ENCODE data around the gene NR4A1.

Gene NR4A1

GRCh38 chr12:52043386-52044212, 7.6 kb upstream of the NR4A1 start:
- DNase-seq, result no peak

- no peak for DNase-seq
Measured at GRCh38 chr12:52044292-52044983, 6.8 kb upstream of the NR4A1 start.

GRCh38 chr12:52045794-52046199, 5.4 kb upstream of the NR4A1 start:
- DNase-seq, result no peak

GRCh38 chr12:52046859-52047258, 4.4 kb upstream of the NR4A1 start:
- DNase-seq, result no peak

DNA sequence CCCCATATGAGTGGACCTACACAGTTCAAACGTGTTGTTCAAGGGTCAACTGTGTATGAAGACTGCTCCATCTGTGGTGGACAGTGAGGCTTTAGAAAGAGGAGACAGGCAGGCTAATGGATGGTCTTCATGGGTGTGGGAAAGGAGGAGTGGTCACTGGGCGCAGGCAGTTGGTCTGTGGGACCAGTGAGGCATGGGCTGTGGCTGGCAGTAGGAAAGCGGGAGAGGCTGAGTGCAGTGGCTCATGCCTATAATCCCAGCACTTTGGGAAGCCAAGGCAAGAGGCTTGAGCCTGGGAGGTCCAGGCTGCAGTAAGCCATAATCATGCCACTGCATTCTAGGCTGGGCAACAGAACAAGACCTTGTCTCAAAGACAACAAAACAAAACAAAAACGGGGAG, 2.0 kb upstream of the NR4A1 start:
- no peak for DNase-seq

GRCh38 chr12:52049688-52050087, 1.6 kb upstream of the NR4A1 start:
- no peak for DNase-seq

DNA sequence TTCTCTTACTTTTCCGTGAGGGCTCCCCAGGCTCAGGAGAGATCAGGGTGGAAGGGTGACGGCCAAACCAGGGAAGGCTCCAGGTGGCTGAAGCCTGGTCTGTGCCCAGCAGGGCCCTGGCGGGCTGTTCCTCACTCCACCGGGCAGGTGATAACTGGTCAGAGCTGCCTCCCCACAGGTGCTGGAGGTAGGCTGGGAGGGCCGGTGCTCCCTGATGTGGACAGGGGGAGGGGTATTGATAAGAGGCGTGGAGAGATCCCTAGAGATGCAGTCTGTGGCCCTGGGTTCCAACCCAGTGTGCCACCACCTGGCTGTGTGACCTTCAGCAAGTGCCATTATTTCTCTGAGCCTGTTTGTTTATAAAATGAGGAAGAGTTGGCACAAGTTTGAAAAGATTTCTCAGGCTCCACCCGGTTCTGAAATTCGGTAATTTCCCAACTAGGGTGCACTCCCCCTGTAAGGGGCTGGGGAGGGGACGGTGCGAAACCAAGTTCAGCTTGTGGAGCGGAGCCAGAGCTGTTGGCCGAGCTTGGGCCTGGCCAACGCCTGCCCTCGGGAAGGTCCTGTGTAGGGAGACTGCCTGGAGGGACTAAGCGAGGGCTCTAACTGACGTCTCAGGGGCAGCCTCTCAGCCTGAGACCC, 1.0 kb upstream of the NR4A1 start:
- no peak for DNase-seq

GRCh38 chr12:52052468-52053186, 1.4 kb downstream of the NR4A1 start:
- DNase-seq, result no peak

- DNase-seq, result no peak
Measured at GRCh38 chr12:52053536-52054209, 2.4 kb downstream of the NR4A1 start.

DNA sequence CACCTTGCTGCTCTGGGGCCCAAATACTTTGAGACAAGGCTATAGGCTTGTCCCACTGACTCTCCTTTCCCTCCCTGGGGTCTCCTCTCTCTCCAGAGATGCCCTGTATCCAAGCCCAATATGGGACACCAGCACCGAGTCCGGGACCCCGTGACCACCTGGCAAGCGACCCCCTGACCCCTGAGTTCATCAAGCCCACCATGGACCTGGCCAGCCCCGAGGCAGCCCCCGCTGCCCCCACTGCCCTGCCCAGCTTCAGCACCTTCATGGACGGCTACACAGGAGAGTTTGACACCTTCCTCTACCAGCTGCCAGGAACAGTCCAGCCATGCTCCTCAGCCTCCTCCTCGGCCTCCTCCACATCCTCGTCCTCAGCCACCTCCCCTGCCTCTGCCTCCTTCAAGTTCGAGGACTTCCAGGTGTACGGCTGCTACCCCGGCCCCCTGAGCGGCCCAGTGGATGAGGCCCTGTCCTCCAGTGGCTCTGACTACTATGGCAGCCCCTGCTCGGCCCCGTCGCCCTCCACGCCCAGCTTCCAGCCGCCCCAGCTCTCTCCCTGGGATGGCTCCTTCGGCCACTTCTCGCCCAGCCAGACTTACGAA, 3.1 kb downstream of the NR4A1 start:
- no peak for DNase-seq

DNA sequence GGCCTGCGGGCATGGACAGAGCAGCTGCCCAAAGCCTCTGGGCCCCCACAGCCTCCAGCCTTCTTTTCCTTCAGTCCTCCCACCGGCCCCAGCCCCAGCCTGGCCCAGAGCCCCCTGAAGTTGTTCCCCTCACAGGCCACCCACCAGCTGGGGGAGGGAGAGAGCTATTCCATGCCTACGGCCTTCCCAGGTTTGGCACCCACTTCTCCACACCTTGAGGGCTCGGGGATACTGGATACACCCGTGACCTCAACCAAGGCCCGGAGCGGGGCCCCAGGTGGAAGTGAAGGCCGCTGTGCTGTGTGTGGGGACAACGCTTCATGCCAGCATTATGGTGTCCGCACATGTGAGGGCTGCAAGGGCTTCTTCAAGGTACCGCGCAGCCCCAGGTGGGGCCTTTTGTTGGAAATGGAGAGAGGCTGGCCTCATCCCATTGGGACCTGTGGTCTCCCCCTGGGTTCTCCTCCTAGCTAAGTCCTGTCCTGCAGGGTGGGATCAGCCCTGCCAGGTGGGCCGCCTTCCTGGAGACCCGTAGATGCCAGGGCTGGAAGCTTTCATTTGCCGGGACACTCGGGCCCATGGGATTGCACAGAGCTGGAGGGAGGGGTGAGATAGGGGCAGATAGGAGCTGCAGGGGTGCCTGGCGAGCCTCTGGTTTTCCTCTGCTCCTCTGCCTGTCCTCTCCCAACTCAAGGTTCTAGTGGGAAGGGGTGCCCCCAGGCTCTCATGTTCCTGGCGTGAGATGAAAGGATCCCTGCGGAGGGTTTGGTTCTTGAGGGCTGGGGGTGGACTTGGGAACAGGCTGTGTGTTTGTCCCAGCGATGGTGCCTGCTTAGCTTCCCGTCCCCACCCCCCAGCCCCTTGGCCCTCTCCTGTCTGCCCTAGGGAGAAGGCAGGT, 3.8 kb downstream of the NR4A1 start:
- no peak for DNase-seq

DNA sequence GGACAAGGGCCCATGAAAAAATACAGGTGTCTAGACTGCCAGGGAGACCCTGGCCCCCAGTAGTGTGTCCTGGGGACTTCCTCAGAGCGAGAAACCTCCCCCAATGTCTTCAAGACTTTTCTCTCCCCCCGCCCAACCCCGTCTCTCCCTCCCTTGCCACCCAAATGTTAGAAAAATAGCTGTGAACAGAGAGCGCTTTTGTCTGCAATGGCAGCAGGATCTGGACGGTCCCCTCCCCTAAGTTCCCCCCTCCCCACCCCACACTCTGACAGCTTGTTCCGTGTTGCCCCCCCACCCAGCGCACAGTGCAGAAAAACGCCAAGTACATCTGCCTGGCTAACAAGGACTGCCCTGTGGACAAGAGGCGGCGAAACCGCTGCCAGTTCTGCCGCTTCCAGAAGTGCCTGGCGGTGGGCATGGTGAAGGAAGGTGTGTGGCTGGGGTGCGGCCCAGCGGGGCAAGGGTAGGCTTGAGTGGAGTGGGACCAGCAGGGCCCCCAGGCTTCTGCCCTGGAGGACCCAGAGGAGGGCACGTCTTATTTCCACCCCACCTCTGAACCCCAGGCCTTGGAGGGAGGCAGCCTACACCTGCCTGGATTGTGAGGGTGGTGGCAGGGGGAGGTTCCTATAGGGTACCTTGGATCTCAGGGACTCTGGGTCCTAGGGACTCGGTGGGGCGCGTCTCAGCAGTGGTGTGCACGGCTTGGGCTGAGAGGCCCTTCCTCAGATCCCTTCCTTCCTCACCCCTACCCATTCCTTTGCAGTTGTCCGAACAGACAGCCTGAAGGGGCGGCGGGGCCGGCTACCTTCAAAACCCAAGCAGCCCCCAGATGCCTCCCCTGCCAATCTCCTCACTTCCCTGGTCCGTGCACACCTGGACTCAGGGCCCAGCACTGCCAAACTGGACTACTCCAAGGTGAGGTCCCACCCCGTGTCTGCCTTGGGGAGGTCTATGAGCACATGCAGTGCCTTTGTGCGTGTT, 4.8 kb downstream of the NR4A1 start:
- DNase-seq, result no peak

DNA sequence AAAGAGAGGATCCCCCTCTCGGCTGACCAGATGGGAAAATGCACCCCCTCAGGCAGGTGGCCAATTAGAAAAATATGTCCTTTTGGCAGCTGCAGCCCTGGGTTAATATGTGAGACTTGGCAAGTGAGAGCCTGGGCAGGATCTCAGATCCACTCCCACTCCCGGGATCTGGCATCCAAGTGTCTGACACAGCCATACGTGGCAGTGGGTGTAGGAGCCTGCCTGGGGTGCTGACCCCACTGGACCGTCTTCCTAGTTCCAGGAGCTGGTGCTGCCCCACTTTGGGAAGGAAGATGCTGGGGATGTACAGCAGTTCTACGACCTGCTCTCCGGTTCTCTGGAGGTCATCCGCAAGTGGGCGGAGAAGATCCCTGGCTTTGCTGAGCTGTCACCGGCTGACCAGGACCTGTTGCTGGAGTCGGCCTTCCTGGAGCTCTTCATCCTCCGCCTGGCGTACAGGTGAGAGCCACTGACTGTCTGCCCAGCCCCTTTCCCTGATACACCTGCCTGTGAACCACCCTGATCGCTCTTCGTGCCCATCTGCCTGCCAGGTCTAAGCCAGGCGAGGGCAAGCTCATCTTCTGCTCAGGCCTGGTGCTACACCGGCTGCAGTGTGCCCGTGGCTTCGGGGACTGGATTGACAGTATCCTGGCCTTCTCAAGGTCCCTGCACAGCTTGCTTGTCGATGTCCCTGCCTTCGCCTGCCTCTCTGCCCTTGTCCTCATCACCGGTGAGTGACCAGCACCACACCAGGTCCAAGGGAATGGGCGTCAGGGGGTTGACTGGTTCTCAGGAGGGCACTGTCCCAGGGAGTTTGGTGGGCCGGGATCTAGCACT, 5.8 kb downstream of the NR4A1 start:
- DNase-seq, result no peak

DNA sequence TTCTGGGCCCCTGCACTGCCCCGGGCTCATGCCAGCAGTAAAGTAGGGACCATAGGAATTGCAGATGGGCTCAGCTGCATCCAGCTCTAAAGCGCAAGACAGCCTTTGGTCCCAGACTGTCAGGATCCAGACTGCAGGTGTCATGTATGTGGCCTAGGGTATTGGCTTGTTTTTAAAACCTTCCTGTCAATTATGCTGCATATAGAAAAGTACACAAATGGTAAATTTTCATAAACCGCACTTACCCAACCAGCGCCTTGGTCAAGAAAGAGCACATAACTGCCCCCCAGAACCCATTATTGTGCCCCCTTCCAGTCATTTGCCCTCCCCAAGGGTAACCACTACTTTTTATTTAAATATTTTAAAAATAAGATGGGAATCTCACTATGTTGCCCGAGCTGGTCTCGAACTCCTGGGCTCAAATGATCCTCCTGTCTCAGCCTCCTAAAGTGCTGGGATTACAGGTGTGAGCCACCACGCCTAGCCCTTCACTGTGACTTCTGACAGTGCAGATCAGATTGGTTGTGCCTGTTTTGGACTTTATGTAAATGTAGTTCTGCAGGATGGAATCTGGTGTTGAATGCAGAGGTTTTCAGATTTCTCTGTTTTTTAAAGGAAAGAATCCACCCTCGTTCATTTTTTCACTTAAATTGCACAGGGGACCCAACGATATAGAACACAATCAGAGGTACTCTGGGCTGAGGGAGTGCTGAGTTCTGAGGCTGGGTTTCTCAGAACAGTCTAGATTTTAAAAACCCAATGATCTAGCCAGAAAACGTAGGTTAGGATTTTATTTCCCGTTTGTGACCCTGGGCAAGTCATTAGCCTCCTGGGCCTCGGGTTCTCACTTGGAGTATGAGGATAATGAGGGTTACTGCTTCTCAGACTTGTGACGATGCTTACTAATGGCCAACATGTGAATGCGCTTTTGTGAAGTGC, 6.7 kb downstream of the NR4A1 start:
- no peak for DNase-seq

DNA sequence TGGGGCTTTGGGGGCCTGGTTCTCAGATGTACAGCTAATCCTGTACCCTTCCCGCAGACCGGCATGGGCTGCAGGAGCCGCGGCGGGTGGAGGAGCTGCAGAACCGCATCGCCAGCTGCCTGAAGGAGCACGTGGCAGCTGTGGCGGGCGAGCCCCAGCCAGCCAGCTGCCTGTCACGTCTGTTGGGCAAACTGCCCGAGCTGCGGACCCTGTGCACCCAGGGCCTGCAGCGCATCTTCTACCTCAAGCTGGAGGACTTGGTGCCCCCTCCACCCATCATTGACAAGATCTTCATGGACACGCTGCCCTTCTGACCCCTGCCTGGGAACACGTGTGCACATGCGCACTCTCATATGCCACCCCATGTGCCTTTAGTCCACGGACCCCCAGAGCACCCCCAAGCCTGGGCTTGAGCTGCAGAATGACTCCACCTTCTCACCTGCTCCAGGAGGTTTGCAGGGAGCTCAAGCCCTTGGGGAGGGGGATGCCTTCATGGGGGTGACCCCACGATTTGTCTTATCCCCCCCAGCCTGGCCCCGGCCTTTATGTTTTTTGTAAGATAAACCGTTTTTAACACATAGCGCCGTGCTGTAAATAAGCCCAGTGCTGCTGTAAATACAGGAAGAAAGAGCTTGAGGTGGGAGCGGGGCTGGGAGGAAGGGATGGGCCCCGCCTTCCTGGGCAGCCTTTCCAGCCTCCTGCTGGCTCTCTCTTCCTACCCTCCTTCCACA, 7.6 kb downstream of the NR4A1 start:
- no peak for DNase-seq

DNA sequence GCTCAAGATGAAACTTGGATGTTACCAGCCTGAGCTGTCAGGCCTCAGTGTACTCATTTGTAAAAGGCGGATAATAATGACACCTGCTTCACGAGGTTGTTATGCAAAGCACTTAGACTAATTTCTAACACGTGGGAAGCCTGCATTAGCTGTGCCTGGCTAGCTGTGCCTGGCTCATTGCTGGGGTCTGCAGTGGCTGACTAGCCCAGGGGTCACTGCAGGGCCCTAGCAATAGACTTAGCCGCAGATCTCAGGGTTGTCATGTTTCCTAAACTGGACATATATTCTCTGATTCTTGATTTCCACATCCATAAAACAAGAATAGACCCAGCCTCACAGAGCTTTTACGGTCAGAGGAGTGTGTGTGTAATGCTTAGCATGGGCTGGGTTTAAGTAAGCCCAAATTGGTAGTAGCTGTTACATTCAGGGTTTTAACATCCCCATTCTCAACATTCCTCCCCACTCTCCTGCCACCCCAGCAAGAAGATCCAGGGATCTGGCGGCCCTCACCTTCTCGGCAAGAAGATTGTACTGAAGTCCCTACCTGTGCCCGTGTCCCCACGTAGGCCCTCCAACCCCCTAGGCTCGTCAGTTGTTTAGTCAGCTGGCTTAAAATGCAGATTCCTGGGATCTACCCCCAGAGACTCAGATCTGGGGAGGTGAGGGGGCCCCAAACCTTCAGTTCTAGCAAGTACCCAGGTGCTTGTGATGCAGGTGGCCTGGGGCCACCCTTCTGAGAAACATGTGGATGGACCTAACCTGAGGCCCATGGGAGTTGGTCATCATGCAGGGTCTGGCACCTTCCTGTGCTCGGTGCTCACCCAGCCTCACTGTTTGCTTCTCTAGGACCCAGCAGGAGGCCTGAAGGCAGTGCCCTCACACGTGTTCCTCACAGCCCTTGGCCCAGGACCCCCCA, 8.6 kb downstream of the NR4A1 start:
- DNase-seq, result no peak

Data from stimulated activated CD4-positive, alpha-beta T cell treated with anti-CD3 and anti-CD28 coated beads, Interleukin-4, amount 100 ng/mL, for 1 hour (primary cell).